Measurements from ENCODE around the gene FHAD1.

DNA sequence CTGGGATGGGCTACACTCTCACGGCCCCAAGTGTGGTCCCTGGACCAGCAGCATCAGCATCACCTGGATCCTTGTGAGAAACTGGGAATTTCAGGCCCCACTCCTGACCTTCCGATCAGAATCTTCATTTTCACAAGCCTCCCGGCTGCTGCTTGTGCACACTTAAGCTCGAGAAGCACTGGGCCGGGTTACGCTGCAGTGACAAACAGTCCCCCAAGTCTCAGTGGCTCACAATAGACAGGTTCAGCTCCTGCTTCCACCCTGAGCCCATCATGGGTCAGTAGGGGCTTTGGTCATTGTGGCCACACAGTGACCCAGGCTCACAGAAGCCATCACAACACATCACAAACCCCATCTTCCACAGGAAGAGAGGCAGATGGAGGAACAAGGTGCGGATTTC is 63.5 kb downstream of the FHAD1 start:
- TF ChIP-seq, protein P1, sequence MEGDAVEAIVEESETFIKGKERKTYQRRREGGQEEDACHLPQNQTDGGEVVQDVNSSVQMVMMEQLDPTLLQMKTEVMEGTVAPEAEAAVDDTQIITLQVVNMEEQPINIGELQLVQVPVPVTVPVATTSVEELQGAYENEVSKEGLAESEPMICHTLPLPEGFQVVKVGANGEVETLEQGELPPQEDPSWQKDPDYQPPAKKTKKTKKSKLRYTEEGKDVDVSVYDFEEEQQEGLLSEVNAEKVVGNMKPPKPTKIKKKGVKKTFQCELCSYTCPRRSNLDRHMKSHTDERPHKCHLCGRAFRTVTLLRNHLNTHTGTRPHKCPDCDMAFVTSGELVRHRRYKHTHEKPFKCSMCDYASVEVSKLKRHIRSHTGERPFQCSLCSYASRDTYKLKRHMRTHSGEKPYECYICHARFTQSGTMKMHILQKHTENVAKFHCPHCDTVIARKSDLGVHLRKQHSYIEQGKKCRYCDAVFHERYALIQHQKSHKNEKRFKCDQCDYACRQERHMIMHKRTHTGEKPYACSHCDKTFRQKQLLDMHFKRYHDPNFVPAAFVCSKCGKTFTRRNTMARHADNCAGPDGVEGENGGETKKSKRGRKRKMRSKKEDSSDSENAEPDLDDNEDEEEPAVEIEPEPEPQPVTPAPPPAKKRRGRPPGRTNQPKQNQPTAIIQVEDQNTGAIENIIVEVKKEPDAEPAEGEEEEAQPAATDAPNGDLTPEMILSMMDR (IDR thresholded peaks at IDR 0.05), result no peak
- TF ChIP-seq POLR2AphosphoS5 (IDR thresholded peaks at IDR 0.05; ENCODE audit: low read depth, low read length), result no peak
- TF ChIP-seq, protein P2, sequence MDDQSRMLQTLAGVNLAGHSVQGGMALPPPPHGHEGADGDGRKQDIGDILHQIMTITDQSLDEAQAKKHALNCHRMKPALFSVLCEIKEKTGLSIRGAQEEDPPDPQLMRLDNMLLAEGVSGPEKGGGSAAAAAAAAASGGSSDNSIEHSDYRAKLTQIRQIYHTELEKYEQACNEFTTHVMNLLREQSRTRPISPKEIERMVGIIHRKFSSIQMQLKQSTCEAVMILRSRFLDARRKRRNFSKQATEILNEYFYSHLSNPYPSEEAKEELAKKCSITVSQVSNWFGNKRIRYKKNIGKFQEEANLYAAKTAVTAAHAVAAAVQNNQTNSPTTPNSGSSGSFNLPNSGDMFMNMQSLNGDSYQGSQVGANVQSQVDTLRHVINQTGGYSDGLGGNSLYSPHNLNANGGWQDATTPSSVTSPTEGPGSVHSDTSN (IDR thresholded peaks at IDR 0.05), result no peak
- no peak for TF ChIP-seq SIN3A (IDR thresholded peaks at IDR 0.05; ENCODE audit: borderline replicate concordance, low read depth, low read length)
- no peak for TF ChIP-seq JUND (IDR thresholded peaks at IDR 0.05)
- no peak for TF ChIP-seq YY1 (IDR thresholded peaks at IDR 0.05; ENCODE audit: low read depth)
- no peak for TF ChIP-seq TEAD4 (IDR thresholded peaks at IDR 0.05; ENCODE audit: borderline replicate concordance, insufficient read depth)
- no peak for TF ChIP-seq EP300 (IDR thresholded peaks at IDR 0.05; ENCODE audit: borderline replicate concordance in 1 of 2, low read depth in 1 of 2, low read length in 1 of 2)
- TF ChIP-seq TAF1 (IDR thresholded peaks at IDR 0.05; ENCODE audit: borderline replicate concordance, low read depth, low read length), result no peak
- TF ChIP-seq RCOR1 (IDR thresholded peaks at IDR 0.05; ENCODE audit: low read length), result no peak
- TF ChIP-seq MXI1 (IDR thresholded peaks at IDR 0.05; ENCODE audit: low read depth, low read length), result no peak

All from SK-N-SH (cell line).